Right lobe of liver (tissue), 4 donors: ENCODE measurements around the gene HPDL.

Experiments used
- CTCF ChIP-seq, 4 donors: fragments of 200-600 bp in 3 of 4; fragments of 450-650 bp in 1 of 4; IDR thresholded peaks; one replicate each; pipeline versions ENCODE4 v1.5.1 to v1.8.0; 2016 to 2022; ENCODE audit warnings: antibody characterized with exemption in 4 of 4, mild to moderate bottlenecking in 2 of 4
- POLR2A ChIP-seq: fragments of 450-650 bp; IDR thresholded peaks from one replicate; pipeline ENCODE4 v1.6.1; 2017; ENCODE audit warnings: antibody characterized with exemption, mild to moderate bottlenecking
- donor health status: DM: no; HTN: no; CAD: no.
- donor health status: DM: no; HTN: no; CAD: no.
- donor health status: DM: no; HTN: yes; CAD: no.

GRCh38 chr1:45282351-45282750, 44.3 kb upstream of the HPDL start:
- TF ChIP-seq POLR2A: no peak
- TF ChIP-seq CTCF (IDR thresholded peaks at IDR 0.05): no peak
